NCI-H1417 (cell line): ENCODE data around the gene MYO18A.

Source experiments
- DNase-seq, 3 experiments: peaks; one replicate each; lab custom pipeline; 2025; lab: John Stamatoyannopoulos, UW

Gene MYO18A

GRCh38 chr17:29050176-29050575 lies 130.0 kb downstream of the MYO18A start:
- no peak for DNase-seq

GRCh38 chr17:29049541-29050145 lies 130.6 kb downstream of the MYO18A start:
- no peak for DNase-seq

GRCh38 chr17:29048440-29049368 lies 131.5 kb downstream of the MYO18A start:
- DNase-seq = peak; percentile 21 to 88 (median 66)

GRCh38 chr17:29046473-29046839 lies 133.7 kb downstream of the MYO18A start:
- no peak for DNase-seq

- no peak for DNase-seq
Observed at GRCh38 chr17:29045734-29046472, 134.3 kb downstream of the MYO18A start.

GRCh38 chr17:29045026-29045425 lies 135.2 kb downstream of the MYO18A start:
- DNase-seq = no peak

- peak in 1 of 3 experiments; percentile 55 for DNase-seq
Observed at GRCh38 chr17:29043539-29044145, 136.6 kb downstream of the MYO18A start.

- DNase-seq = peak; percentile 90 to 100 (median 98)
Observed at GRCh38 chr17:29042679-29043538, 137.3 kb downstream of the MYO18A start, which contains the start of gene PIPOX. Gene PIPOX (plus strand): TSS chr17:29043141. CDS start chr17:29043226, 85 bp downstream.

- no peak for DNase-seq
Observed at GRCh38 chr17:29042026-29042678, 138.0 kb downstream of the MYO18A start.

GRCh38 chr17:29041571-29041970 lies 138.6 kb downstream of the MYO18A start:
- DNase-seq = no peak

- DNase-seq = no peak
Observed at GRCh38 chr17:29041091-29041490, 139.1 kb downstream of the MYO18A start.

GRCh38 chr17:29039764-29040598 lies 140.2 kb downstream of the MYO18A start:
- no peak for DNase-seq

- DNase-seq = no peak
Observed at GRCh38 chr17:29038085-29038795, 142.0 kb downstream of the MYO18A start.

- no peak for DNase-seq
Observed at GRCh38 chr17:29037739-29038084, 142.5 kb downstream of the MYO18A start.

GRCh38 chr17:29036584-29036983 lies 143.6 kb downstream of the MYO18A start:
- DNase-seq = no peak

GRCh38 chr17:29034510-29034909 lies 145.7 kb downstream of the MYO18A start:
- DNase-seq = no peak

GRCh38 chr17:29032857-29033197 lies 147.4 kb downstream of the MYO18A start:
- DNase-seq = peak in 1 of 3 experiments; percentile 23

- no peak for DNase-seq
Observed at GRCh38 chr17:29032013-29032856, 148.0 kb downstream of the MYO18A start.
